GM18526 (cell line): ENCODE measurements around the gene GSE1.
A peak's percentile ranks its signal among the peaks of the same experiment; 100 is the strongest.

Experiments used
- POLR2A ChIP-seq: IDR thresholded peaks from 3 replicates; pipeline ENCODE4 v1.6.1; 2011; ENCODE audit not compliant: insufficient read length; ENCODE audit errors: extremely low read depth

The GSE1 gene

GRCh38 chr16:85612801-85613603 lies at the start of gene GSE1:
Gene GSE1 (plus strand): TSS chr16:85613322. CDS start chr16:85613392, 70 bp downstream.
- TF ChIP-seq POLR2A = peak; percentile 57

- TF ChIP-seq POLR2A = no peak
Measured at GRCh38 chr16:85563515-85564276, 49.4 kb upstream of the GSE1 start.

GRCh38 chr16:85564277-85565051 lies 48.7 kb upstream of the GSE1 start:
- TF ChIP-seq POLR2A = no peak

GRCh38 chr16:85565340-85565739 lies 47.8 kb upstream of the GSE1 start:
- TF ChIP-seq POLR2A = no peak

- no peak for TF ChIP-seq POLR2A
Measured at GRCh38 chr16:85565801-85566526, 47.2 kb upstream of the GSE1 start.

- no peak for TF ChIP-seq POLR2A
Measured at GRCh38 chr16:85566561-85567100, 46.5 kb upstream of the GSE1 start.

GRCh38 chr16:85567101-85567866 lies 45.8 kb upstream of the GSE1 start:
- TF ChIP-seq POLR2A = no peak

- TF ChIP-seq POLR2A = no peak
Measured at GRCh38 chr16:85567935-85568334, 45.2 kb upstream of the GSE1 start.

GRCh38 chr16:85568519-85568918 lies 44.6 kb upstream of the GSE1 start:
- no peak for TF ChIP-seq POLR2A

- no peak for TF ChIP-seq POLR2A
Measured at GRCh38 chr16:85569039-85569614, 44.0 kb upstream of the GSE1 start.

GRCh38 chr16:85569615-85570212 lies 43.4 kb upstream of the GSE1 start:
- TF ChIP-seq POLR2A = no peak

- TF ChIP-seq POLR2A = no peak
Measured at GRCh38 chr16:85570213-85570734, 42.8 kb upstream of the GSE1 start.
